Measurements from ENCODE around the gene TP53I11.

Gene TP53I11

GRCh38 chr11:44942029-44942955 is 8.4 kb downstream of the TP53I11 start:
- peaks cover 0 to 16% (median 0%) of the 10 kb centered on the region in 5 donors for H3K27me3 ChIP-seq (ENCODE audit: control insufficient read depth in 5 of 5, insufficient read depth in 4 of 5, low read length in 5 of 5)
- no peak overlapping the region for H3K4me3 ChIP-seq (ENCODE audit: low read depth in 1 of 5, low read length in 5 of 5)
- H3K9ac ChIP-seq (ENCODE audit: low read length in 5 of 5) = no peak overlapping the region
- H3K27ac ChIP-seq (ENCODE audit: low read depth, low read length) = no peak overlapping the region
- H3K9me3 ChIP-seq (ENCODE audit: control insufficient read depth in 5 of 5, low read length in 5 of 5) = no peaks in the 10 kb centered on the region
- H3K36me3 ChIP-seq (ENCODE audit: control insufficient read depth in 5 of 5, insufficient read depth in 5 of 5, low read length in 5 of 5) = peaks cover 0 to 18% (median 14%) of the 10 kb centered on the region in 5 donors
- H3K4me1 ChIP-seq (ENCODE audit: control insufficient read depth in 5 of 5, insufficient read depth in 5 of 5, low read length in 5 of 5) = peaks cover 28 to 94% (median 79%) of the 10 kb centered on the region in 5 donors

GRCh38 chr11:44941259-44942021 is 9.2 kb downstream of the TP53I11 start:
- Histone ChIP-seq H3K36me3 (ENCODE audit: control insufficient read depth in 5 of 5, insufficient read depth in 5 of 5, low read length in 5 of 5) (peaks cover 0 to 22% (median 16%) of the 10 kb centered on the region in 5 donors), H3K27ac (ENCODE audit: low read depth, low read length) (peak overlapping the region; percentile 63), H3K4me1 (ENCODE audit: control insufficient read depth in 5 of 5, insufficient read depth in 5 of 5, low read length in 5 of 5) (peaks cover 26 to 85% (median 70%) of the 10 kb centered on the region in 5 donors), H3K9ac (ENCODE audit: low read length in 5 of 5) (peak overlapping the region in 3 of 5 donors; percentile 10 to 28 (median 27)), H3K4me3 (ENCODE audit: low read depth in 1 of 5, low read length in 5 of 5) (peak overlapping the region in 1 of 5 donors; percentile 6), H3K27me3 (ENCODE audit: control insufficient read depth in 5 of 5, insufficient read depth in 4 of 5, low read length in 5 of 5) (peaks cover 0 to 16% (median 0%) of the 10 kb centered on the region in 5 donors), H3K9me3 (ENCODE audit: control insufficient read depth in 5 of 5, low read length in 5 of 5) (no peaks in the 10 kb centered on the region)

GRCh38 chr11:44940835-44941234 is 9.8 kb downstream of the TP53I11 start:
- no peaks in the 10 kb centered on the region for H3K9me3 ChIP-seq (ENCODE audit: control insufficient read depth in 5 of 5, low read length in 5 of 5)
- H3K27me3 ChIP-seq (ENCODE audit: control insufficient read depth in 5 of 5, insufficient read depth in 4 of 5, low read length in 5 of 5) = peaks cover 0 to 13% (median 0%) of the 10 kb centered on the region in 5 donors
- H3K36me3 ChIP-seq (ENCODE audit: control insufficient read depth in 5 of 5, insufficient read depth in 5 of 5, low read length in 5 of 5) = peaks cover 0 to 20% (median 15%) of the 10 kb centered on the region in 5 donors
- peaks cover 21 to 79% (median 64%) of the 10 kb centered on the region in 5 donors for H3K4me1 ChIP-seq (ENCODE audit: control insufficient read depth in 5 of 5, insufficient read depth in 5 of 5, low read length in 5 of 5)
- H3K9ac ChIP-seq (ENCODE audit: low read length in 5 of 5) = no peak overlapping the region
- H3K27ac ChIP-seq (ENCODE audit: low read depth, low read length) = peak overlapping the region; percentile 63
- H3K4me3 ChIP-seq (ENCODE audit: low read depth in 1 of 5, low read length in 5 of 5) = peak overlapping the region in 2 of 5 donors; percentile 1 to 12

GRCh38 chr11:44940404-44940803 is 10.3 kb downstream of the TP53I11 start:
- H3K27me3 ChIP-seq (ENCODE audit: control insufficient read depth in 5 of 5, insufficient read depth in 4 of 5, low read length in 5 of 5) = peaks cover 0 to 11% (median 0%) of the 10 kb centered on the region in 5 donors
- H3K9me3 ChIP-seq (ENCODE audit: control insufficient read depth in 5 of 5, low read length in 5 of 5) = no peaks in the 10 kb centered on the region
- H3K4me1 ChIP-seq (ENCODE audit: control insufficient read depth in 5 of 5, insufficient read depth in 5 of 5, low read length in 5 of 5) = peaks cover 19 to 75% (median 60%) of the 10 kb centered on the region in 5 donors
- H3K9ac ChIP-seq (ENCODE audit: low read length in 5 of 5) = no peak overlapping the region
- peak overlapping the region in 2 of 5 donors; percentile 1 to 12 for H3K4me3 ChIP-seq (ENCODE audit: low read depth in 1 of 5, low read length in 5 of 5)
- H3K27ac ChIP-seq (ENCODE audit: low read depth, low read length) = peak overlapping the region; percentile 63
- peaks cover 0 to 23% (median 17%) of the 10 kb centered on the region in 5 donors for H3K36me3 ChIP-seq (ENCODE audit: control insufficient read depth in 5 of 5, insufficient read depth in 5 of 5, low read length in 5 of 5)

- Histone ChIP-seq H3K9ac (ENCODE audit: low read length in 5 of 5) (no peak overlapping the region), H3K9me3 (ENCODE audit: control insufficient read depth in 5 of 5, low read length in 5 of 5) (no peaks in the 10 kb centered on the region), H3K27me3 (ENCODE audit: control insufficient read depth in 5 of 5, insufficient read depth in 4 of 5, low read length in 5 of 5) (peaks cover 0 to 6% (median 0%) of the 10 kb centered on the region in 5 donors), H3K4me3 (ENCODE audit: low read depth in 1 of 5, low read length in 5 of 5) (no peak overlapping the region), H3K36me3 (ENCODE audit: control insufficient read depth in 5 of 5, insufficient read depth in 5 of 5, low read length in 5 of 5) (peaks cover 0 to 28% (median 21%) of the 10 kb centered on the region in 5 donors), H3K4me1 (ENCODE audit: control insufficient read depth in 5 of 5, insufficient read depth in 5 of 5, low read length in 5 of 5) (peaks cover 19 to 69% (median 54%) of the 10 kb centered on the region in 5 donors), H3K27ac (ENCODE audit: low read depth, low read length) (peak overlapping the region; percentile 63)
Observed at GRCh38 chr11:44939673-44940395, 10.8 kb downstream of the TP53I11 start.

GRCh38 chr11:44938066-44938691 is 12.5 kb downstream of the TP53I11 start:
- Histone ChIP-seq H3K36me3 (ENCODE audit: control insufficient read depth in 5 of 5, insufficient read depth in 5 of 5, low read length in 5 of 5) (peaks cover 0 to 38% (median 24%) of the 10 kb centered on the region in 5 donors), H3K9ac (ENCODE audit: low read length in 5 of 5) (no peak overlapping the region)

GRCh38 chr11:44936951-44937543 is 13.6 kb downstream of the TP53I11 start:
- H3K36me3 ChIP-seq (ENCODE audit: control insufficient read depth in 5 of 5, insufficient read depth in 5 of 5, low read length in 5 of 5) = peaks cover 0 to 46% (median 24%) of the 10 kb centered on the region in 5 donors
- no peak overlapping the region for H3K27ac ChIP-seq (ENCODE audit: low read depth, low read length)
- H3K27me3 ChIP-seq (ENCODE audit: control insufficient read depth in 5 of 5, insufficient read depth in 4 of 5, low read length in 5 of 5) = peaks cover 0 to 3% (median 0%) of the 10 kb centered on the region in 5 donors
- no peaks in the 10 kb centered on the region for H3K9me3 ChIP-seq (ENCODE audit: control insufficient read depth in 5 of 5, low read length in 5 of 5)
- peaks cover 15 to 41% (median 32%) of the 10 kb centered on the region in 5 donors for H3K4me1 ChIP-seq (ENCODE audit: control insufficient read depth in 5 of 5, insufficient read depth in 5 of 5, low read length in 5 of 5)
- no peak overlapping the region for H3K9ac ChIP-seq (ENCODE audit: low read length in 5 of 5)
- H3K4me3 ChIP-seq (ENCODE audit: low read depth in 1 of 5, low read length in 5 of 5) = no peak overlapping the region

More at GRCh38 chr11:44938066-44938691, 12.5 kb downstream of the TP53I11 start:
- Histone ChIP-seq H3K9me3 (ENCODE audit: control insufficient read depth in 5 of 5, low read length in 5 of 5) (no peaks in the 10 kb centered on the region), H3K27me3 (ENCODE audit: control insufficient read depth in 5 of 5, insufficient read depth in 4 of 5, low read length in 5 of 5) (no peaks in the 10 kb centered on the region), H3K4me3 (ENCODE audit: low read depth in 1 of 5, low read length in 5 of 5) (no peak overlapping the region), H3K4me1 (ENCODE audit: control insufficient read depth in 5 of 5, insufficient read depth in 5 of 5, low read length in 5 of 5) (peaks cover 15 to 52% (median 43%) of the 10 kb centered on the region in 5 donors), H3K27ac (ENCODE audit: low read depth, low read length) (no peak overlapping the region)

- H3K36me3 ChIP-seq (ENCODE audit: control insufficient read depth in 5 of 5, insufficient read depth in 5 of 5, low read length in 5 of 5) = peaks cover 0 to 46% (median 24%) of the 10 kb centered on the region in 5 donors
- no peak overlapping the region for H3K27ac ChIP-seq (ENCODE audit: low read depth, low read length)
- no peak overlapping the region for H3K9ac ChIP-seq (ENCODE audit: low read length in 5 of 5)
- no peaks in the 10 kb centered on the region for H3K9me3 ChIP-seq (ENCODE audit: control insufficient read depth in 5 of 5, low read length in 5 of 5)
- no peak overlapping the region for H3K4me3 ChIP-seq (ENCODE audit: low read depth in 1 of 5, low read length in 5 of 5)
- peaks cover 0 to 3% (median 0%) of the 10 kb centered on the region in 5 donors for H3K27me3 ChIP-seq (ENCODE audit: control insufficient read depth in 5 of 5, insufficient read depth in 4 of 5, low read length in 5 of 5)
- peaks cover 14 to 36% (median 27%) of the 10 kb centered on the region in 5 donors for H3K4me1 ChIP-seq (ENCODE audit: control insufficient read depth in 5 of 5, insufficient read depth in 5 of 5, low read length in 5 of 5)
Observed at GRCh38 chr11:44936525-44936924, 14.2 kb downstream of the TP53I11 start.
